Peyer's patch (tissue), 4 donors: ENCODE data around the gene SCFD2. TPM values are rescaled to one million over a fixed set of nuclear protein-coding genes. Genes with fewer than 3 reads are reported as not detected.

ENCODE experiments used
- DNase-seq, 3 donors: peaks; one replicate each; pipeline ENCODE4 v3.0.0-alpha.2; 2017 to 2019
- H3K27ac ChIP-seq, 4 donors: fragments of 200-600 bp; sonication (generic); one replicate each; pipeline ENCODE4 v1.5.1; 2016 to 2019
- H3K27me3 ChIP-seq, 2 donors: fragments of 200-600 bp; sonication (generic); one replicate each; pipeline ENCODE4 v1.5.1; 2019
- H3K36me3 ChIP-seq, 3 donors: fragments of 200-600 bp; sonication (generic); one replicate each; pipeline ENCODE4 v1.5.1; 2016 to 2019
- H3K4me1 ChIP-seq, 4 donors: fragments of 200-600 bp; sonication (generic); one replicate each; pipeline ENCODE4 v1.5.1; 2016 to 2019
- H3K4me3 ChIP-seq, 4 donors: fragments of 200-600 bp; sonication (generic); 1 replicate in 3 of 4; 2 replicates in 1 of 4; pipeline ENCODE4 v1.5.1; 2016 to 2019; ENCODE audit warnings: mild to moderate bottlenecking in 1 of 4
- H3K9me3 ChIP-seq, 4 donors: fragments of 200-600 bp; sonication (generic); one replicate each; pipeline ENCODE4 v1.5.1; 2016 to 2019; ENCODE audit warnings: mild to moderate bottlenecking in 1 of 4
- CTCF ChIP-seq, 6 experiments: fragments of 450-650 bp in 4 of 6; fragments of 200-600 bp in 2 of 6; sonication (generic) in 1 of 6; IDR thresholded peaks; one replicate each; pipeline ENCODE4 v1.5.1; 2017 to 2019; ENCODE audit warnings: antibody characterized with exemption in 6 of 6, mild to moderate bottlenecking in 3 of 6, moderate library complexity in 1 of 6
- POLR2A ChIP-seq, 2 donors: fragments of 450-650 bp; IDR thresholded peaks; one replicate each; pipeline ENCODE4 v1.5.1; 2017; ENCODE audit warnings: antibody characterized with exemption in 2 of 2, mild to moderate bottlenecking in 2 of 2, moderate library complexity in 2 of 2
- total RNA-seq, 4 donors: library from RNA; depleted of rRNA; stranded (reverse); fragments of >200 nt; gene quantifications; one replicate each; pipeline ENCODE4 v1.1.0, GENCODE V29; 2016

SCFD2 gene
- total RNA-seq, 4 donors from 2014 or later, result 17.3 to 165 (median 30.1) TPM

- DNase-seq, result no peak
- H3K27ac ChIP-seq, result no peak overlapping the region
Observed at GRCh38 chr4:53123819-53124218, 242.0 kb downstream of the SCFD2 start.

GRCh38 chr4:53123171-53123570 lies 242.7 kb downstream of the SCFD2 start:
- Histone ChIP-seq H3K4me1 (no peaks in the 10 kb centered on the region), H3K27ac (no peak overlapping the region), H3K36me3 (no peaks in the 10 kb centered on the region), H3K9me3 (no peaks in the 10 kb centered on the region), H3K27me3 (no peaks in the 10 kb centered on the region), H3K4me3 (no peak overlapping the region)
- TF ChIP-seq POLR2A (IDR thresholded peaks at IDR 0.05), result no peak
- TF ChIP-seq CTCF (IDR thresholded peaks at IDR 0.05), result no peak
- no peak for DNase-seq

More at GRCh38 chr4:53123819-53124218, 242.0 kb downstream of the SCFD2 start:
- no peaks in the 10 kb centered on the region for H3K9me3 ChIP-seq
- H3K4me1 ChIP-seq, result no peaks in the 10 kb centered on the region
- no peaks in the 10 kb centered on the region for H3K36me3 ChIP-seq
- TF ChIP-seq CTCF (IDR thresholded peaks at IDR 0.05) (no peak), POLR2A (IDR thresholded peaks at IDR 0.05) (no peak)
- no peaks in the 10 kb centered on the region for H3K27me3 ChIP-seq
- no peak overlapping the region for H3K4me3 ChIP-seq

- no peak overlapping the region for H3K4me3 ChIP-seq
- H3K4me1 ChIP-seq, result no peaks in the 10 kb centered on the region
- H3K36me3 ChIP-seq, result no peaks in the 10 kb centered on the region
- no peak for DNase-seq
- no peak overlapping the region for H3K27ac ChIP-seq
- H3K9me3 ChIP-seq, result no peaks in the 10 kb centered on the region
- H3K27me3 ChIP-seq, result no peaks in the 10 kb centered on the region
- no peak for TF ChIP-seq POLR2A (IDR thresholded peaks at IDR 0.05)
- no peak for TF ChIP-seq CTCF (IDR thresholded peaks at IDR 0.05)
Observed at GRCh38 chr4:53122280-53123116, 243.4 kb downstream of the SCFD2 start.

GRCh38 chr4:53121264-53121865 lies 244.5 kb downstream of the SCFD2 start:
- TF ChIP-seq CTCF (IDR thresholded peaks at IDR 0.05) (no peak), POLR2A (IDR thresholded peaks at IDR 0.05) (no peak)
- H3K27ac ChIP-seq, result peak overlapping the region in 1 of 4 donors; percentile 25
- no peak for DNase-seq
- H3K4me1 ChIP-seq, result no peaks in the 10 kb centered on the region
- H3K36me3 ChIP-seq, result no peaks in the 10 kb centered on the region
- no peaks in the 10 kb centered on the region for H3K27me3 ChIP-seq
- no peak overlapping the region for H3K4me3 ChIP-seq
- H3K9me3 ChIP-seq, result no peaks in the 10 kb centered on the region

- DNase-seq, result no peak
- H3K4me1 ChIP-seq, result no peaks in the 10 kb centered on the region
- no peak overlapping the region for H3K4me3 ChIP-seq
- H3K27me3 ChIP-seq, result no peaks in the 10 kb centered on the region
- TF ChIP-seq CTCF (IDR thresholded peaks at IDR 0.05) (no peak), POLR2A (IDR thresholded peaks at IDR 0.05) (no peak)
- no peaks in the 10 kb centered on the region for H3K9me3 ChIP-seq
- no peaks in the 10 kb centered on the region for H3K36me3 ChIP-seq
- H3K27ac ChIP-seq, result peak overlapping the region in 1 of 4 donors; percentile 25
Observed at GRCh38 chr4:53120778-53121177, 245.1 kb downstream of the SCFD2 start.
